Measurements from ENCODE around the gene GRIK2. TPM values are rescaled to one million over a fixed set of nuclear protein-coding genes. Genes with fewer than 3 reads are reported as not detected.

GRIK2 gene
- total RNA-seq, 1 donor from 2014 or later: 11.3 TPM

- Histone ChIP-seq H3K27me3 (ENCODE audit: low read depth) (peaks cover 89% of the 10 kb centered on the region), H3K27ac (replicated peaks) (no peak overlapping the region), H3K4me1 (peaks cover 39% of the 10 kb centered on the region), H3K9me3 (replicated peaks) (no peaks in the 10 kb centered on the region), H3K4me3 (no peak overlapping the region), H3K36me3 (no peaks in the 10 kb centered on the region)
- intact Hi-C loops (cut with micrococcal nuclease): no loop called here
- no peak for DNase-seq
- no peak for TF ChIP-seq CTCF (IDR thresholded peaks at IDR 0.05; ENCODE audit: borderline replicate concordance)
These were observed 3.7 kb downstream of the GRIK2 start for GRCh38 chr6:101397199-101397598.

GRCh38 chr6:101398716-101399615, 5.5 kb downstream of the GRIK2 start:
- peak overlapping the region; percentile 35 for H3K4me3 ChIP-seq
- TF ChIP-seq CTCF (IDR thresholded peaks at IDR 0.05; ENCODE audit: borderline replicate concordance): no peak
- H3K36me3 ChIP-seq: no peaks in the 10 kb centered on the region
- peaks cover 35% of the 10 kb centered on the region for H3K4me1 ChIP-seq
- intact Hi-C loops (cut with micrococcal nuclease): no loop called here
- no peak for DNase-seq
- peaks cover 85% of the 10 kb centered on the region for H3K27me3 ChIP-seq (ENCODE audit: low read depth)
- H3K27ac ChIP-seq (replicated peaks): no peak overlapping the region
- no peaks in the 10 kb centered on the region for H3K9me3 ChIP-seq (replicated peaks)

DNA sequence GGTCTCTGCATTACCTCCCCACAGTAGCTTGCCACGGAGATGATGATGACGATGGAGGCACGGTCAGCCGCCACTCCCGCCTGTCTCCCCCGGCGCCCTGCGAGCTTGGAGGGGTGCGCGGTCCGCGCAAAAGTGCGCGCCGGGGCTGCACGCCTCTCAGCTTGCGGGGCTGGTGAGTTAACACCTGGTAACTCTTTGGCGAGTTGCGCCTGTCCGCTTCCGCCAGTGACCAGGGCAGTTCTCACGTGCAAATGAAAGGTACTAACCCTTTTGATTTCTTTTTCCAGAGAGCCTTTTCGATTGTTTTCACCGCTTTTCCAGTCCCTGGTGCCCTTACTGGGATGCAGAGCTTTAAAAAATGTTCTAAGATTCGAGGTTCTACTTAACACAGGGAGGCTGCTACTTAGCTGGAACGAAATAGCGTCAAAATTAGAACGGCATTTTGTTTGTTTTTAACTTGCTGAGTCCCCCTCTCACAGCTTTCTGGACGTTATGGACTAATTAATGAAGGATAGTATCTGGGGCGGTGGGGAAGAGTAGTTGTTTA, 6.2 kb downstream of the GRIK2 start:
- intact Hi-C loops (cut with micrococcal nuclease): no loop called here
- H3K27ac ChIP-seq (replicated peaks): no peak overlapping the region
- H3K4me3 ChIP-seq: peak overlapping the region; percentile 35
- TF ChIP-seq CTCF (IDR thresholded peaks at IDR 0.05; ENCODE audit: borderline replicate concordance): no peak
- no peaks in the 10 kb centered on the region for H3K36me3 ChIP-seq
- no peak for DNase-seq
- H3K27me3 ChIP-seq (ENCODE audit: low read depth): peaks cover 78% of the 10 kb centered on the region
- H3K4me1 ChIP-seq: peaks cover 35% of the 10 kb centered on the region
- H3K9me3 ChIP-seq (replicated peaks): no peaks in the 10 kb centered on the region

DNA sequence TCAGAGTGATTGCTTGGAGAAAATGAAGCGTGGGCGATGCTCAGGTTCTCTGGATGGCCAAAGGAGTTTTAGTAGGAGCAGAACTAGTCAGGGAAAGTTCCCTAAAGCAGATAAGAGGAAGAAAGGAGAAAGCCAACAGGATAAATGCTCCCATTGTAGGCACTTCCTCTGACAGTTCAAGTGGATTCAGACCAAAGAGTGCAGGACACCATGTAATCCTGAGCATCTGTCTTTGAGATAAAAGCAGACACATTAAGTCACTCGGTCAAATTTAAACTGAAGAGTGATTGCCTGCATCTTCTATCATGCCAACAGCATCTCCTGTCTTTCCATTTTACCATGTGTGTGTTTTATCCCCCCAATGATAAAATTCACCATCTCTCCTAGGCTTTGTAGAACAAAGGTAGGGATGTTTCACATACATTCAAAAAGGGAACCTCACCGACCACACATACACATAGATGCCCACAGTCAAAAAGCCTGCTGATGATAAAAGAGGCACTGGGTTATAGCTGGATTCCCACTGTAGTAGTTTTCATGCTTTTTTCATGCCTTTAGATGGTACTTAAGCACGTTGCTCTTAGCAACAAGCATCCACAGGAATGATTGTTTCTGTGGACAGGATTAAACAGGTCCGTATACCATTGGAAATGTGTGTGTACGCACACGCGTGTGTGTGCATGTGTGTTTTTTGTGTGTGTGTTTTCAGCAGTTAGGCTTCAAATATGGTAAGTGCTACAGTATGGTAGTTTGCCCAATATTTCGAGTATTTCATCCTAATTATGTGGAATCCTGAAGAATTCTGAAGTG, 7.0 kb downstream of the GRIK2 start:
- H3K36me3 ChIP-seq: no peaks in the 10 kb centered on the region
- H3K4me3 ChIP-seq: no peak overlapping the region
- H3K9me3 ChIP-seq (replicated peaks): no peaks in the 10 kb centered on the region
- peaks cover 29% of the 10 kb centered on the region for H3K4me1 ChIP-seq
- H3K27me3 ChIP-seq (ENCODE audit: low read depth): peaks cover 71% of the 10 kb centered on the region
- intact Hi-C loops (cut with micrococcal nuclease): no loop called here
- TF ChIP-seq CTCF (IDR thresholded peaks at IDR 0.05; ENCODE audit: borderline replicate concordance): no peak
- no peak overlapping the region for H3K27ac ChIP-seq (replicated peaks)
- DNase-seq: no peak

DNA sequence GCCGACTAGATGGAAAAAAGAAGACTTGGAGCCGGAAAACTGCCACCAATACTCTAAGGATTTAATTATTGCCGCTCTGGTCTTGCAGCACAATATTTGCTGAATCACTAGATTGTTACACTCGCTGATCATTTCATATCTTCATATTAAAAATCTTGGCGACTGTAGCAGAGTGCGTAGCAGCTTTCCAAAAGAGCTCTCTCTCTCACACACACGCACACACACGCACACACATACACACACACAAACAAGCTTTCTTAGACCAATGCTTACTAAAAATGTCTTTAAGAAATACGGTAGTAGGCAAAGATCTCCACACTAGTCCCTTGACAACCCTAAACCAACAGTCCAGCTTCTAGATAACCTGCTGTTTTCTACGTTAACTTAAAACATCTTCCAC, 7.7 kb downstream of the GRIK2 start:
- TF ChIP-seq CTCF (IDR thresholded peaks at IDR 0.05; ENCODE audit: borderline replicate concordance): no peak
- peaks cover 29% of the 10 kb centered on the region for H3K4me1 ChIP-seq
- no peak overlapping the region for H3K27ac ChIP-seq (replicated peaks)
- no peaks in the 10 kb centered on the region for H3K9me3 ChIP-seq (replicated peaks)
- DNase-seq: no peak
- peak overlapping the region; percentile 63 for H3K4me3 ChIP-seq
- intact Hi-C loops (cut with micrococcal nuclease): no loop called here
- H3K36me3 ChIP-seq: no peaks in the 10 kb centered on the region
- H3K27me3 ChIP-seq (ENCODE audit: low read depth): peaks cover 71% of the 10 kb centered on the region

All from left ventricle myocardium inferior (tissue), 1 donor.